ENCODE data around the gene DNAJC13.
A peak's percentile ranks its signal among the peaks of the same experiment; 100 is the strongest.

Gene DNAJC13

GRCh38 chr3:132457286-132457685 is 40.0 kb downstream of the DNAJC13 start:
- DNase-seq (ENCODE audit: low read depth in 2 of 2, low spot score in 1 of 2), result no peak

GRCh38 chr3:132459551-132459950 is 42.2 kb downstream of the DNAJC13 start:
- DNase-seq (ENCODE audit: low read depth in 2 of 2, low spot score in 1 of 2), result no peak

GRCh38 chr3:132461544-132461943 is 44.2 kb downstream of the DNAJC13 start:
- DNase-seq (ENCODE audit: low read depth in 2 of 2, low spot score in 1 of 2), result no peak

- DNase-seq (ENCODE audit: low read depth in 2 of 2, low spot score in 1 of 2), result no peak
These were observed 46.8 kb downstream of the DNAJC13 start for GRCh38 chr3:132464066-132464465.

GRCh38 chr3:132469326-132469725 is 52.0 kb downstream of the DNAJC13 start:
- no peak for DNase-seq (ENCODE audit: low read depth in 2 of 2, low spot score in 1 of 2)

GRCh38 chr3:132486099-132486498 is 68.8 kb downstream of the DNAJC13 start:
- no peak for DNase-seq (ENCODE audit: low read depth in 2 of 2, low spot score in 1 of 2)

- no peak for DNase-seq (ENCODE audit: low read depth in 2 of 2, low spot score in 1 of 2)
These were observed 70.8 kb downstream of the DNAJC13 start for GRCh38 chr3:132488151-132488550.

GRCh38 chr3:132499071-132499470 is 81.8 kb downstream of the DNAJC13 start:
- DNase-seq (ENCODE audit: low read depth in 2 of 2, low spot score in 1 of 2), result no peak

GRCh38 chr3:132503559-132503958 is 86.3 kb downstream of the DNAJC13 start:
- DNase-seq (ENCODE audit: low read depth in 2 of 2, low spot score in 1 of 2), result no peak

- DNase-seq (ENCODE audit: low read depth in 2 of 2, low spot score in 1 of 2), result no peak
These were observed 87.2 kb downstream of the DNAJC13 start for GRCh38 chr3:132504375-132504933.

GRCh38 chr3:132507657-132508056 is 90.4 kb downstream of the DNAJC13 start:
- DNase-seq (ENCODE audit: low read depth in 2 of 2, low spot score in 1 of 2), result no peak

- no peak for DNase-seq (ENCODE audit: low read depth in 2 of 2, low spot score in 1 of 2)
These were observed 91.8 kb downstream of the DNAJC13 start for GRCh38 chr3:132509096-132509495.

- no peak for DNase-seq (ENCODE audit: low read depth in 2 of 2, low spot score in 1 of 2)
These were observed 92.2 kb downstream of the DNAJC13 start for GRCh38 chr3:132509506-132509905.

- DNase-seq (ENCODE audit: low read depth in 2 of 2, low spot score in 1 of 2), result no peak
These were observed 95.8 kb downstream of the DNAJC13 start for GRCh38 chr3:132513057-132513456.

- DNase-seq (ENCODE audit: low read depth in 2 of 2, low spot score in 1 of 2), result no peak
These were observed 100.0 kb downstream of the DNAJC13 start for GRCh38 chr3:132517311-132517710.

- DNase-seq (ENCODE audit: low read depth in 2 of 2, low spot score in 1 of 2), result no peak
These were observed 102.6 kb downstream of the DNAJC13 start for GRCh38 chr3:132519914-132520313.

- DNase-seq (ENCODE audit: low read depth in 2 of 2, low spot score in 1 of 2), result no peak
These were observed 104.6 kb downstream of the DNAJC13 start for GRCh38 chr3:132521901-132522300.

- DNase-seq (ENCODE audit: low read depth in 2 of 2, low spot score in 1 of 2), result no peak
These were observed 105.1 kb downstream of the DNAJC13 start for GRCh38 chr3:132522353-132522752.

- DNase-seq (ENCODE audit: low read depth in 2 of 2, low spot score in 1 of 2), result no peak
These were observed 113.3 kb downstream of the DNAJC13 start for GRCh38 chr3:132530624-132531023.

- peak; percentile 5 to 27 for DNase-seq (ENCODE audit: low read depth in 2 of 2, low spot score in 1 of 2)
These were observed 118.5 kb downstream of the DNAJC13 start for GRCh38 chr3:132535575-132536441.

- no peak for DNase-seq (ENCODE audit: low read depth in 2 of 2, low spot score in 1 of 2)
These were observed 119.3 kb downstream of the DNAJC13 start for GRCh38 chr3:132536442-132537153.

GRCh38 chr3:132537297-132537696 is 120.0 kb downstream of the DNAJC13 start:
- no peak for DNase-seq (ENCODE audit: low read depth in 2 of 2, low spot score in 1 of 2)
